GM12878 (cell line): ENCODE results near the gene SECISBP2. TPM values are rescaled to one million over a fixed set of nuclear protein-coding genes. Genes with fewer than 3 reads are reported as not detected.

ENCODE experiments used
- ATAC-seq: fragments of 200-7000 bp; cut with Tn5 transposase; 3 replicates; pipeline ENCODE4 v1.9.1; 2020; ENCODE audit warnings: mild to moderate bottlenecking, moderate library complexity
- BruUV-seq: library from RNA; stranded (reverse); fragments of 400-500 nt; replicated peaks from 2 replicates; lab custom pipeline; 2021; lab: Mats Ljungman, UMichigan
- CTCF ChIA-PET: fragments of 300-600 bp; sonication (Branson Sonifier 250); formaldehyde crosslinking; extraction: SDS; loops from one replicate; lab custom pipeline; 2021; ENCODE audit warnings: inconsistent platforms; lab: Yijun Ruan, JAX
- POLR2A ChIA-PET: fragments of 350-600 bp; formaldehyde crosslinking; extraction: SDS; loops from one replicate; lab custom pipeline; 2021; ENCODE audit warnings: inconsistent platforms; lab: Charles Lee
- RAD21 ChIA-PET: fragments of 300-600 bp; sonication (Branson Sonifier 250); formaldehyde crosslinking; loops from one replicate; lab custom pipeline; 2023; ENCODE audit warnings: antibody characterized with exemption; ENCODE audit not compliant: unreplicated experiment; lab: Charles Lee
- SMC1A ChIA-PET: fragments of 300-600 bp; sonication (Branson Sonifier 250); formaldehyde crosslinking; loops from one replicate; lab custom pipeline; 2023; ENCODE audit not compliant: unreplicated experiment, uncharacterized antibody; lab: Charles Lee
- DNase-seq: peaks from one replicate; pipeline ENCODE4 v3.0.0-alpha.2; 2011; ENCODE audit warnings: low read depth, low spot score
- FAIRE-seq: peaks from 3 replicates; lab custom pipeline; 2011; peaks lifted over from hg19 to GRCh38; lab: Jason Lieb, UNC
- H2AFZ ChIP-seq: 2 replicates; pipeline ENCODE4 v1.6.0; 2011; ENCODE audit warnings: low read depth, low read length, control low read depth; ENCODE audit not compliant: control insufficient read depth
- H3K27ac ChIP-seq: 2 replicates; pipeline ENCODE4 v1.5.1; 2011; ENCODE audit warnings: control low read depth; ENCODE audit not compliant: control insufficient read depth, insufficient read depth
- H3K27me3 ChIP-seq, 2 experiments: replicated peaks in 1 of 2; 2 replicates each; pipeline versions ENCODE4 v1.6.0 to v1.6.1; 2011; ENCODE audit warnings: low read length in 1 of 2; ENCODE audit not compliant: control insufficient read depth in 2 of 2, insufficient read depth in 2 of 2
- H3K36me3 ChIP-seq, 2 experiments: 2 replicates each; pipeline ENCODE4 v1.5.1; 2011; ENCODE audit warnings: low read length in 1 of 2; ENCODE audit not compliant: control insufficient read depth in 2 of 2, insufficient read depth in 2 of 2
- H3K4me1 ChIP-seq: 2 replicates; pipeline ENCODE4 v1.6.1; 2011; ENCODE audit warnings: mild to moderate bottlenecking, low read length, moderate library complexity, mixed read lengths; ENCODE audit not compliant: control insufficient read depth, insufficient read depth
- H3K4me2 ChIP-seq: 2 replicates; pipeline ENCODE4 v1.6.0; 2011; ENCODE audit warnings: control low read depth; ENCODE audit not compliant: control insufficient read depth, insufficient read depth
- H3K4me3 ChIP-seq: fragments of 200-600 bp; sonication (generic); 2 replicates; pipeline ENCODE4 v1.5.1; 2016
- H3K79me2 ChIP-seq: 2 replicates; pipeline ENCODE4 v1.6.0; 2011; ENCODE audit warnings: low read length; ENCODE audit not compliant: control insufficient read depth, insufficient read depth
- H3K9ac ChIP-seq: 2 replicates; pipeline ENCODE4 v1.8.0; 2011; ENCODE audit warnings: low read length, control low read depth, mixed read lengths; ENCODE audit not compliant: control insufficient read depth, insufficient read depth
- H3K9me3 ChIP-seq: replicated peaks from 3 replicates; pipeline ENCODE4 v1.5.1; 2011; ENCODE audit warnings: mild to moderate bottlenecking, low read length; ENCODE audit not compliant: control insufficient read depth, insufficient read depth
- H4K20me1 ChIP-seq: 2 replicates; pipeline ENCODE4 v1.6.0; 2011; ENCODE audit not compliant: control insufficient read depth, insufficient read depth
- ATF3 ChIP-seq: IDR thresholded peaks from 2 replicates; pipeline ENCODE4 v1.6.1; 2011; ENCODE audit warnings: low read depth, mild to moderate bottlenecking, low read length, moderate library complexity, borderline replicate concordance; ENCODE audit errors: extremely low read depth
- BCLAF1 ChIP-seq: fragments of 450-650 bp; IDR thresholded peaks from 2 replicates; pipeline ENCODE4 v1.6.1; 2017; ENCODE audit warnings: antibody characterized with exemption, mild to moderate bottlenecking, moderate library complexity
- MXI1 ChIP-seq: fragments of 150-350 bp; IDR thresholded peaks from 2 replicates; pipeline ENCODE4 v1.6.1; 2011; ENCODE audit warnings: low read depth, mild to moderate bottlenecking, inconsistent platforms, low read length, improper control_type of control experiment
- PAX8 ChIP-seq: fragments of 450-650 bp; IDR thresholded peaks from 2 replicates; pipeline ENCODE4 v1.6.1; 2017; ENCODE audit warnings: mild to moderate bottlenecking, moderate library complexity
- POLR2A ChIP-seq: IDR thresholded peaks from 2 replicates; pipeline ENCODE4 v1.6.1; 2011; ENCODE audit warnings: low read depth, mild to moderate bottlenecking, low read length
- WGBS: methylation state at CpG from one replicate; pipeline ENCODE4 v1.1.6; 2016; ENCODE audit warnings: low lambda C conversion rate; ENCODE audit not compliant: insufficient replicate concordance, insufficient coverage; ENCODE audit errors: missing lambda C conversion rate; 5-methylcytosine and 5-hydroxymethylcytosine counted together
- in situ Hi-C: fragments of 300-500 bp; cut with MboI; formaldehyde crosslinking; loops from 9 replicates; pipeline ENCODE4 v1.14.3; 2018; ENCODE audit warnings: mixed read lengths
- intact Hi-C: fragments of 100-400 bp; cut with micrococcal nuclease; formaldehyde crosslinking; loops from one replicate; pipeline ENCODE4 v1.14.2; 2022; ENCODE audit not compliant: unreplicated experiment
- polyA plus RNA-seq, 11 experiments: library from polyadenylated mRNA; depleted of rRNA in 4 of 11; unstranded in 6 of 11; stranded (reverse) in 5 of 11; fragments of >200 nt; fragmentation: Nextera tagmentation in 4 of 11; fragmentation: Illumina TruSeq in 1 of 11; extraction: Ambion mirVana in 4 of 11; extraction: Trizol in 1 of 11; gene quantifications; 1 replicate in 1 of 11; 2 replicates in 10 of 11; pipeline versions ENCODE4 v1.2.1 to v1.2.3, GENCODE V29; 2011 to 2016; ENCODE audit warnings: inconsistent platforms in 2 of 11, missing spikeins in 2 of 11, low read depth in 1 of 11
- total RNA-seq, 4 experiments: library from RNA; depleted of rRNA in 3 of 4; stranded (reverse); fragments of >200 nt in 3 of 4; fragmentation: Illumina TruSeq in 1 of 4; extraction: Trizol in 1 of 4; gene quantifications; 2 replicates each; pipeline versions ENCODE4 v1.2.1 to v1.2.3, GENCODE V29; 2013 to 2021
- TF ChIP-seq, protein P1 (sequence below): fragments of 450-650 bp; IDR thresholded peaks from 2 replicates; pipeline ENCODE4 v1.6.1; 2018; ENCODE audit warnings: mild to moderate bottlenecking, low read depth, moderate library complexity; ENCODE audit not compliant: partially characterized antibody

The SECISBP2 gene
- total and polyA plus RNA-seq, 10 of the 15 experiments (the other 5 are each of a cell fraction or from before 2014, with no cell fraction given) = 4.6 to 50.5 (median 31.9) TPM

- ChIA-PET RAD21 (no interaction called here), CTCF (interaction anchor here (1.2 kb wide), 1 partner anchor 171 kb away, joined by 4 read pairs; no protein-coding TSS in a partner anchor), POLR2A (no interaction called here), SMC1A (no interaction called here)
- H3K4me2 ChIP-seq = no peak overlapping the region
- FAIRE-seq = no peak
- H3K4me3 ChIP-seq = no peak overlapping the region
- no peak for ATAC-seq
- H3K9ac ChIP-seq = no peak overlapping the region
- H3K4me1 ChIP-seq = peaks cover 15% of the 10 kb centered on the region
- WGBS = 85% methylated on average over 12 of the region's 12 CpGs
- no TSS peak for BruUV-seq
- no peaks in the 10 kb centered on the region for H3K9me3 ChIP-seq
- H3K27me3 ChIP-seq = no peaks in the 10 kb centered on the region
- H2AFZ ChIP-seq = no peak overlapping the region
- no peaks in the 10 kb centered on the region for H3K79me2 ChIP-seq
- H3K36me3 ChIP-seq = peaks cover 30 to 33% of the 10 kb centered on the region in 2 experiments
- in situ Hi-C loops = no loop called here
- no peak for DNase-seq
- intact Hi-C loops = no loop called here
- no peak for TF ChIP-seq PAX8
- TF ChIP-seq, protein P1, sequence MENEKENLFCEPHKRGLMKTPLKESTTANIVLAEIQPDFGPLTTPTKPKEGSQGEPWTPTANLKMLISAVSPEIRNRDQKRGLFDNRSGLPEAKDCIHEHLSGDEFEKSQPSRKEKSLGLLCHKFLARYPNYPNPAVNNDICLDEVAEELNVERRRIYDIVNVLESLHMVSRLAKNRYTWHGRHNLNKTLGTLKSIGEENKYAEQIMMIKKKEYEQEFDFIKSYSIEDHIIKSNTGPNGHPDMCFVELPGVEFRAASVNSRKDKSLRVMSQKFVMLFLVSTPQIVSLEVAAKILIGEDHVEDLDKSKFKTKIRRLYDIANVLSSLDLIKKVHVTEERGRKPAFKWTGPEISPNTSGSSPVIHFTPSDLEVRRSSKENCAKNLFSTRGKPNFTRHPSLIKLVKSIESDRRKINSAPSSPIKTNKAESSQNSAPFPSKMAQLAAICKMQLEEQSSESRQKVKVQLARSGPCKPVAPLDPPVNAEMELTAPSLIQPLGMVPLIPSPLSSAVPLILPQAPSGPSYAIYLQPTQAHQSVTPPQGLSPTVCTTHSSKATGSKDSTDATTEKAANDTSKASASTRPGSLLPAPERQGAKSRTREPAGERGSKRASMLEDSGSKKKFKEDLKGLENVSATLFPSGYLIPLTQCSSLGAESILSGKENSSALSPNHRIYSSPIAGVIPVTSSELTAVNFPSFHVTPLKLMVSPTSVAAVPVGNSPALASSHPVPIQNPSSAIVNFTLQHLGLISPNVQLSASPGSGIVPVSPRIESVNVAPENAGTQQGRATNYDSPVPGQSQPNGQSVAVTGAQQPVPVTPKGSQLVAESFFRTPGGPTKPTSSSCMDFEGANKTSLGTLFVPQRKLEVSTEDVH = no peak
- TF ChIP-seq BCLAF1 = no peak
- TF ChIP-seq POLR2A = 0 out of 2 replicates have a peak, but pooled peaks have one; percentile 30
- no peak for TF ChIP-seq ATF3
- no peak for TF ChIP-seq MXI1
- no peaks in the 10 kb centered on the region; the same call in 1 of the 2 replicates for H4K20me1 ChIP-seq
- no peak overlapping the region for H3K27ac ChIP-seq
Observed at GRCh38 chr9:89377411-89377810, 59.1 kb downstream of the SECISBP2 start.
